ENCODE results near the gene ACMSD.

ACMSD gene

DNA sequence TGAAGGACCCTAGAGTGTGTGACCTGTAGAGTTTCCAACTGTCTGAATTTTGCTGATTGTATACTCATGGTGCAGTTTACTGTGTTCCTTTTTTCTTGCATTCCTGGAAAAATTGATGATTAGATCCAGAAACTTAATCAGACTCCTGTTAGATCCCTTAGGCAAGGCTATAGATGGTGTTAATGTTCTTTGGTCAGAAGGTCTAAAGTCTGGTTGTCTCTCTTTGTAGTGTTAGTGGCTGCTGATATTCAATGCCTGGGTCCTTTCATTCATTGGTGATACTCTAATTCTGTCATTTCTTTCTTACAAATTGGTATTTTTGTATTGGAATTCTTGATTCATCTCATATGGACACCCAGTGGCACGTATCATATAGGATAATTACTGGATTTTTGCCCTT is 86.5 kb downstream of the ACMSD start:
- TF ChIP-seq POLR2AphosphoS5 (IDR thresholded peaks at IDR 0.05; ENCODE audit: low read depth, low read length) (no peak), TAF1 (IDR thresholded peaks at IDR 0.05; ENCODE audit: borderline replicate concordance, insufficient read depth, low read length) (no peak), SIN3A (IDR thresholded peaks at IDR 0.05; ENCODE audit: borderline replicate concordance, insufficient read depth, low read length) (no peak), FOXP2 (optimal IDR thresholded peaks at IDR 0.05; ENCODE audit: borderline replicate concordance, extremely low read depth, extremely low read length, insufficient read depth) (no peak)
- TF ChIP-seq, protein P1, sequence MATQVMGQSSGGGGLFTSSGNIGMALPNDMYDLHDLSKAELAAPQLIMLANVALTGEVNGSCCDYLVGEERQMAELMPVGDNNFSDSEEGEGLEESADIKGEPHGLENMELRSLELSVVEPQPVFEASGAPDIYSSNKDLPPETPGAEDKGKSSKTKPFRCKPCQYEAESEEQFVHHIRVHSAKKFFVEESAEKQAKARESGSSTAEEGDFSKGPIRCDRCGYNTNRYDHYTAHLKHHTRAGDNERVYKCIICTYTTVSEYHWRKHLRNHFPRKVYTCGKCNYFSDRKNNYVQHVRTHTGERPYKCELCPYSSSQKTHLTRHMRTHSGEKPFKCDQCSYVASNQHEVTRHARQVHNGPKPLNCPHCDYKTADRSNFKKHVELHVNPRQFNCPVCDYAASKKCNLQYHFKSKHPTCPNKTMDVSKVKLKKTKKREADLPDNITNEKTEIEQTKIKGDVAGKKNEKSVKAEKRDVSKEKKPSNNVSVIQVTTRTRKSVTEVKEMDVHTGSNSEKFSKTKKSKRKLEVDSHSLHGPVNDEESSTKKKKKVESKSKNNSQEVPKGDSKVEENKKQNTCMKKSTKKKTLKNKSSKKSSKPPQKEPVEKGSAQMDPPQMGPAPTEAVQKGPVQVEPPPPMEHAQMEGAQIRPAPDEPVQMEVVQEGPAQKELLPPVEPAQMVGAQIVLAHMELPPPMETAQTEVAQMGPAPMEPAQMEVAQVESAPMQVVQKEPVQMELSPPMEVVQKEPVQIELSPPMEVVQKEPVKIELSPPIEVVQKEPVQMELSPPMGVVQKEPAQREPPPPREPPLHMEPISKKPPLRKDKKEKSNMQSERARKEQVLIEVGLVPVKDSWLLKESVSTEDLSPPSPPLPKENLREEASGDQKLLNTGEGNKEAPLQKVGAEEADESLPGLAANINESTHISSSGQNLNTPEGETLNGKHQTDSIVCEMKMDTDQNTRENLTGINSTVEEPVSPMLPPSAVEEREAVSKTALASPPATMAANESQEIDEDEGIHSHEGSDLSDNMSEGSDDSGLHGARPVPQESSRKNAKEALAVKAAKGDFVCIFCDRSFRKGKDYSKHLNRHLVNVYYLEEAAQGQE (IDR thresholded peaks at IDR 0.05; ENCODE audit: insufficient read depth in 1 of 2, low read depth in 2 of 2, low read length in 2 of 2): no peak

DNA sequence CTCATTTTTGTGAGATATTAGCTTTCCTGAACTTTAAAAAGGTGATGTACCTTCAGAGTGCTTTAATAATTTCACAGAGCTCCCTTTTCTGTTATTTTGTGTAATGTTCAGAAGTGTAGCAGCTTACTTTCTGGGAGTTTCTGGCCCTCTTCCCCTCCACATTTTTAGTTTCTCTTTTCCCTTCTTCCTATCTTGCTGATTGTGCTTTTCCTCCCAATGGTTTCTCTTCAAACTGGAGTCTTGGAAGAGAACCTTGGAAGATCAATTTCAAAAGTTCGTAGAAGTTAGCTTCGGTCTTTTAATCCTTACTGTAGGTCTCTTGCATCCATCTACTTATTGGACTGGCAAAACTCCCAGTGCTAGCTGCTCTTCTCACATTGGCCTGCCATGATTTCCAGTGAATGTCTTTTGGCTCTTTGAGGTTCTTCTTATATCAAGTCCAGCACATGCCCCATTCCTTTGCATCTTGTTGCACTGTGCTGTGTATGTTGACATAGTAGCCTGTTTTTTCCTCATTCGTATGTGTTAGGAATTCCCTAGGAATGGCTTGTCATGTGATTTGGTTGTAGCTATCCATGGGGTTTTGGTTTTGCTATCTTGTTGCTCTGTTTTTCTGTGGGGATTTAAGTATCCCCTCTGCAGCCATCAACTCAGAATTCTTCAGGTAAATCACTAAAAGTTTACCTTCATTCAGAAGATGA is 88.0 kb downstream of the ACMSD start:
- TF ChIP-seq TAF1 (IDR thresholded peaks at IDR 0.05; ENCODE audit: borderline replicate concordance, insufficient read depth, low read length) (no peak), FOXP2 (optimal IDR thresholded peaks at IDR 0.05; ENCODE audit: borderline replicate concordance, extremely low read depth, extremely low read length, insufficient read depth) (no peak), SIN3A (IDR thresholded peaks at IDR 0.05; ENCODE audit: borderline replicate concordance, insufficient read depth, low read length) (no peak), POLR2AphosphoS5 (IDR thresholded peaks at IDR 0.05; ENCODE audit: low read depth, low read length) (no peak)
- TF ChIP-seq, protein P1 (IDR thresholded peaks at IDR 0.05; ENCODE audit: insufficient read depth in 1 of 2, low read depth in 2 of 2, low read length in 2 of 2): no peak

DNA sequence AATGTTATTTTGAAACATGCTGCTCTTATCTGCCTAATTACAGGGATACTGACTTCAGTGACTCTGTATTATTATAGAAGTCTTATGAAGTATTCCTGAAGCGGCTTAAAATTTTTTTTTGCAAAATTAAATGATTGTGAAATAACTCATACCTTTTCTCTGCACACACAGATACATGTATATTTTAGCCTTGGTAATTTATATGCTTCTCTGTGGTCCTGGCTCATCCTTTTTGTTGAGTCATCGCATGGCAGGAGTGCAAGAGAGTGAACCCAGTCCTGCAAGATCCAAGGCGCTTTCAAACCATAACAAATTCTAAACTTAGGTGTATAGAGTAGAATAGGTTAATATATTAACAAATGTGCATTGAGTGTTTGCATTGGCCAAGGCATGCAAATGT is 88.8 kb downstream of the ACMSD start:
- TF ChIP-seq POLR2AphosphoS5 (IDR thresholded peaks at IDR 0.05; ENCODE audit: low read depth, low read length) (no peak), SIN3A (IDR thresholded peaks at IDR 0.05; ENCODE audit: borderline replicate concordance, insufficient read depth, low read length) (no peak), TAF1 (IDR thresholded peaks at IDR 0.05; ENCODE audit: borderline replicate concordance, insufficient read depth, low read length) (no peak), FOXP2 (optimal IDR thresholded peaks at IDR 0.05; ENCODE audit: borderline replicate concordance, extremely low read depth, extremely low read length, insufficient read depth) (no peak)
- TF ChIP-seq, protein P1 (IDR thresholded peaks at IDR 0.05; ENCODE audit: insufficient read depth in 1 of 2, low read depth in 2 of 2, low read length in 2 of 2): no peak

DNA sequence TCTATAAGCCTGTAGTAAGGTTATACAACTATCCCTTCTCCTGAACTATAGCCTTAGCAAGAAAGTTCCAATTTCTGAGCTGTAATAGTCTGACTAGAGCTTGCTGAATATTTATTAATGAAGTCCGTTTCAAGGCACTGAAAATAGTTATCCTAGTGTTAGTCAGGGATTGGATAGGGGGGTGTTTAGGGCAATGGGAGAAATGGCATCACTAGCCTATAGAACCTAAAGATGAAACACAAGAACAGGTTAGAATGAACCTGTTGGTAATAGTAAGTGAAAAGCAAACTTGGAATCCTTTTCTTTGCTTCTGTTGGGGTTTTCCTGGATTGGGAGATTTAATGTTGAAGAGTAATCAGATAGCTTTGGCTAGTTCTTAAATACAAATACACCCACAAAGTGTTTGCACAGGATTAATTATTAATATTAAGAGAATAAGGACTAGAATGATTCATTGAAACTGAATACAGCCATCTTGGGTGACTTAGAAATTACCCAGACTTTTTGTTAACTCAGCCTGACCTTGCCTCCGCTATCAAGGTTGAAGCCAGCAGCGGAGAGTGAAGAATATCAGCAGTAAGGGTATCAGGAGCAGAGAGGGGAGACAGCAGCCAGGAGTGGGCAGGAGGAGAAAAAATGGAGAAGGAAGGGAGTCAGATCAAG is 94.6 kb downstream of the ACMSD start:
- TF ChIP-seq FOXP2 (optimal IDR thresholded peaks at IDR 0.05; ENCODE audit: borderline replicate concordance, extremely low read depth, extremely low read length, insufficient read depth) (no peak), TAF1 (IDR thresholded peaks at IDR 0.05; ENCODE audit: borderline replicate concordance, insufficient read depth, low read length) (no peak), SIN3A (IDR thresholded peaks at IDR 0.05; ENCODE audit: borderline replicate concordance, insufficient read depth, low read length) (no peak), POLR2AphosphoS5 (IDR thresholded peaks at IDR 0.05; ENCODE audit: low read depth, low read length) (no peak)
- TF ChIP-seq, protein P1 (IDR thresholded peaks at IDR 0.05; ENCODE audit: insufficient read depth in 1 of 2, low read depth in 2 of 2, low read length in 2 of 2): no peak

Measured in PFSK-1 (cell line).